GM18498 (cell line): ENCODE data around the gene MFSD1.
"Not testable (repeated sequence)": the region's sequence is repeated elsewhere in the genome, so short reads cannot be mapped to it uniquely, and the experiment has no call there.

Experiments used
- ATAC-seq: cut with Tn5 transposase; IDR thresholded peaks from one replicate; pipeline ENCODE4 v1.9.1; 2021; ENCODE audit warnings: mild to moderate bottlenecking, moderate library complexity; ENCODE audit not compliant: unreplicated experiment

The MFSD1 gene

GRCh38 chr3:158775426-158776410, 26.1 kb upstream of the MFSD1 start:
- ATAC-seq = no peak

- ATAC-seq = no peak
Measured at GRCh38 chr3:158776531-158776930, 25.3 kb upstream of the MFSD1 start.

- no peak for ATAC-seq
Measured at GRCh38 chr3:158777161-158777873, 24.5 kb upstream of the MFSD1 start.

GRCh38 chr3:158780766-158781165, 21.1 kb upstream of the MFSD1 start:
- ATAC-seq = no peak

- ATAC-seq = no peak
Measured at GRCh38 chr3:158781191-158781590, 20.7 kb upstream of the MFSD1 start.

GRCh38 chr3:158781849-158782248, 20.0 kb upstream of the MFSD1 start:
- ATAC-seq = no peak

- ATAC-seq = no peak
Measured at GRCh38 chr3:158782283-158782989, 19.4 kb upstream of the MFSD1 start.

- ATAC-seq = no peak
Measured at GRCh38 chr3:158783051-158783450, 18.8 kb upstream of the MFSD1 start.

GRCh38 chr3:158785972-158786371, 15.9 kb upstream of the MFSD1 start:
- ATAC-seq = no peak

- no peak for ATAC-seq
Measured at GRCh38 chr3:158788446-158788845, 13.4 kb upstream of the MFSD1 start.

- no peak for ATAC-seq
Measured at GRCh38 chr3:158789592-158789991, 12.3 kb upstream of the MFSD1 start.

GRCh38 chr3:158790901-158791589, 10.8 kb upstream of the MFSD1 start:
- peak; percentile 80 for ATAC-seq

GRCh38 chr3:158791590-158791920, 10.3 kb upstream of the MFSD1 start:
- ATAC-seq = not testable (repeated sequence)

- ATAC-seq = no peak
Measured at GRCh38 chr3:158792709-158793108, 9.1 kb upstream of the MFSD1 start.

- ATAC-seq = no peak
Measured at GRCh38 chr3:158794206-158794605, 7.6 kb upstream of the MFSD1 start.

- ATAC-seq = no peak
Measured at GRCh38 chr3:158794936-158795518, 6.8 kb upstream of the MFSD1 start.

- no peak for ATAC-seq
Measured at GRCh38 chr3:158801201-158801600, 653 bp upstream of the MFSD1 start.

- peak; percentile 39 for ATAC-seq
Measured at GRCh38 chr3:158802409-158803268, 785 bp downstream of the MFSD1 start.

GRCh38 chr3:158804441-158804840, 2.6 kb downstream of the MFSD1 start:
- ATAC-seq = no peak

GRCh38 chr3:158808697-158809096, 6.8 kb downstream of the MFSD1 start:
- no peak for ATAC-seq
